PFSK-1 (cell line): Measurements from ENCODE around the gene INTS14.

Experiments used
- POLR2AphosphoS5 ChIP-seq: IDR thresholded peaks from 2 replicates; pipeline ENCODE4 v1.6.1; 2012; ENCODE audit warnings: low read depth, mild to moderate bottlenecking, control low read depth, low read length, moderate library complexity
- SIN3A ChIP-seq: IDR thresholded peaks from 2 replicates; pipeline ENCODE4 v1.6.1; 2012; ENCODE audit warnings: mild to moderate bottlenecking, low read length, moderate library complexity, borderline replicate concordance; ENCODE audit not compliant: insufficient read depth
- TAF1 ChIP-seq: IDR thresholded peaks from 2 replicates; pipeline ENCODE4 v1.6.1; 2012; ENCODE audit warnings: low read length, control low read depth, borderline replicate concordance; ENCODE audit not compliant: insufficient read depth

GRCh38 chr15:65659502-65660052 is 48.6 kb upstream of the INTS14 start:
- TF ChIP-seq POLR2AphosphoS5: no peak
- TF ChIP-seq SIN3A: no peak
- no peak for TF ChIP-seq TAF1
